ENCODE measurements around the gene SNX22. TPM values are rescaled to one million over a fixed set of nuclear protein-coding genes. Genes with fewer than 3 reads are reported as not detected.

Gene SNX22
- total RNA-seq, 2 experiments from 2014 or later = 0.19 to 0.47 TPM

DNA sequence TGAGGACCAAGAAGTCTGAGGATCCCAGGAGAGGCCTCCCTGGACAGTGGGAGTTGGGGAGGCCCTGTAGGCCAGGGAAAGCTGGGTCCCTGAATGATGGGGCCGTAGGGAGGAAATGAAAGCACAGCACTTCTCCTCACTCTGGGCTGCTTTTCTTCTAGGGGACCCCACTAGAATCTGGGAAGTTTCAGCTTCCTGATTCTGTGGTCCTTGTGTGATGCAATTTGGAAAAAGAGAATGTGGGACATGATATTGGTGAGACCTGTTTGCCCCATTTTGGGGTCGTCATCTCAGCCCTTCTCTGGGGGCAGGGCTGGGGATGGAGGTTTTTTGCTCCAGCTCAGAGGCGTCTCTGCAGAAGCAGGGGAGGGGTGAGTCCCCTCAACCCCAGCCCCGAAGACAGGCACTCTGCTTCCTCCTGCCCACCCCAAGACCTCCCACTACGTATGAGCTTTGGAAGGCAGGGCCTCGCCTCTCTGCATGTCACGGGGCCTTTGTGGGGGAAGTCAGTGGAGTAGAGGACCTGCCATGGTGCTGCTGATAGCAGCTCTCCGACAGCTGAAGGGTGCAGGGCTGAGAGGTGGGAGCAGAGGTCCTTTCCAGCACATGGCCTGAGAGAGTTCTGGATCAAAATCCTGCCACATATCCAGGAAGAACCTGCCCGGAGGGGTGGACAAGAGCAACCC, 1.5 kb upstream of the SNX22 start:
- DNase-seq = no peak
- peaks cover 3% of the 10 kb centered on the region for H3K36me3 Mint-ChIP-seq (ENCODE audit: low read depth)
- no peaks in the 10 kb centered on the region for H3K9me3 Mint-ChIP-seq
- H3K4me3 Mint-ChIP-seq = peak overlapping the region; percentile 21
- H3K27ac Mint-ChIP-seq = peak overlapping the region; percentile 57
- peaks cover 11% of the 10 kb centered on the region for H3K27me3 Mint-ChIP-seq (ENCODE audit: low read depth)
- intact Hi-C loops (cut with micrococcal nuclease) = loop anchor here (5.0 to 10.0 kb wide), 2 partner anchors 315 to 683 kb away; partner anchors contain the start of gene HERC1
- CTCF ChIA-PET = interaction anchor here (0.6 to 1.0 kb wide), 2 partner anchors 14 to 755 kb away, joined by 3 read pairs; no protein-coding TSS in a partner anchor
- peaks cover 20% of the 10 kb centered on the region for H3K4me1 Mint-ChIP-seq (ENCODE audit: low read depth)

- CTCF ChIA-PET = interaction anchor here (0.7 to 2.2 kb wide), 16 partner anchors 8 to 217 kb away, joined by 3 to 11 read pairs (median 6); partner anchors contain the start of genes CIAO2A, PPIB and SNX1
- H3K36me3 Mint-ChIP-seq (ENCODE audit: low read depth) = peaks cover 13% of the 10 kb centered on the region
- DNase-seq = peak; percentile 27
- peak overlapping the region; percentile 41 for H3K4me3 Mint-ChIP-seq
- H3K4me1 Mint-ChIP-seq (ENCODE audit: low read depth) = peaks cover 20% of the 10 kb centered on the region
- intact Hi-C loops (cut with micrococcal nuclease) = loop anchor here (1.0 to 10.0 kb wide), 5 partner anchors 59 to 685 kb away; partner anchors contain the start of genes CIAO2A and HERC1
- H3K27ac Mint-ChIP-seq = no peak overlapping the region
- H3K9me3 Mint-ChIP-seq = no peaks in the 10 kb centered on the region
- H3K27me3 Mint-ChIP-seq (ENCODE audit: low read depth) = peaks cover 11% of the 10 kb centered on the region
Observed at GRCh38 chr15:64152507-64153387, 1.2 kb downstream of the SNX22 start.

- peaks cover 26% of the 10 kb centered on the region for H3K4me1 Mint-ChIP-seq (ENCODE audit: low read depth)
- H3K27me3 Mint-ChIP-seq (ENCODE audit: low read depth) = peaks cover 11% of the 10 kb centered on the region
- CTCF ChIA-PET = interaction anchor here (0.7 to 2.2 kb wide), 21 partner anchors 8 to 563 kb away, joined by 3 to 11 read pairs (median 5); partner anchors contain the start of genes CIAO2A, PPIB and SNX1
- peaks cover 21% of the 10 kb centered on the region for H3K36me3 Mint-ChIP-seq (ENCODE audit: low read depth)
- H3K9me3 Mint-ChIP-seq = no peaks in the 10 kb centered on the region
- peak; percentile 96 for DNase-seq
- H3K27ac Mint-ChIP-seq = peak overlapping the region; percentile 67
- intact Hi-C loops (cut with micrococcal nuclease) = loop anchor here (1.0 to 10.0 kb wide), 5 partner anchors 60 to 686 kb away; partner anchors contain the start of genes CIAO2A and HERC1
- peak overlapping the region; percentile 50 for H3K4me3 Mint-ChIP-seq
Observed at GRCh38 chr15:64153480-64154367, 2.2 kb downstream of the SNX22 start.

DNA sequence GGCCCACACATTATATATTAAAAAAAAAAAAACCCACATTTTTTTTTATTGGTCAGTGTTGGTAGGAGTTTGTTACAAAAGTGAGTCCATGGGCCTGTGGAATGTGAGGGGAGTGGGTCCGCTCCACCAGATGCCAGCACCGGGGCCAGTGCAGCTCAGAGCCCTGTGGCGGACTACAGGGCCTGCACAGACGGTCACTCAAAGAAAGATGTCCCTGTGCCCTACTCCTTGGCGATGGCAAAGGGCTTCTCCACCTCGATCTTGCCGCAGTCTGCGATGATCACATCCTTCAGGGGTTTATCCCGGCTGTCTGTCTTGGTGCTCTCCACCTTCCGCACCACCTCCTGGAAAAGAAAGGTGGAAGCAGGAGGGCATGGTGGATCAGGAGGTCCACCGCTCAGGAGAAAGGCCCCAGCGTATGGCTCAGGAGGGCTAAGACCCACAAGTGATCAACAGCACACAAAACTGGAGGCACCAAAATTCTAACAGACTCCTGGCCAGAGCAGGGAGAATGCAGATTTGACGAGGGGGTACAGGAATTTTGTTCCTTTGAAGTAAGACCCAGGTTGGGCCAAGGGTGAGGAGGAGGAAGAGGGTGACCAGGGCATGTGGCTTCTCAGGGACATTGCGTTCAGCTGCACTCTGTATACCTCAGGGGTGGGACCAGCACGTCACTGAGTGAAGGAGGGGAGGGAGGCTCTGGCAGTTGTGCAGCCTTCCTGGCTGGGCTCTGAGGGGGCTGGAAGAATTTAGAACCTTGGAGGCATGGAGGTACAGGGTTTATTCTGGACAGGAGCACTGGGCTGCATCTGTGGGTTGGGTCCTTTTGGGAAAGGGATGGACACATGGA, 4.5 kb downstream of the SNX22 start:
- CTCF ChIA-PET = interaction anchor here (0.6 to 0.7 kb wide), 2 partner anchors 11 to 12 kb away, joined by 3 to 5 read pairs; no protein-coding TSS in a partner anchor
- intact Hi-C loops (cut with micrococcal nuclease) = loop anchor here (10.0 kb wide), 1 partner anchor 321 kb away; the partner anchor contains the start of gene HERC1
- H3K36me3 Mint-ChIP-seq (ENCODE audit: low read depth) = peaks cover 33% of the 10 kb centered on the region
- H3K27me3 Mint-ChIP-seq (ENCODE audit: low read depth) = peaks cover 5% of the 10 kb centered on the region
- no peaks in the 10 kb centered on the region for H3K9me3 Mint-ChIP-seq
- H3K27ac Mint-ChIP-seq = no peak overlapping the region
- DNase-seq = no peak
- no peak overlapping the region for H3K4me3 Mint-ChIP-seq
- H3K4me1 Mint-ChIP-seq (ENCODE audit: low read depth) = peaks cover 27% of the 10 kb centered on the region

GRCh38 chr15:64156652-64157331, 5.3 kb downstream of the SNX22 start:
- H3K36me3 Mint-ChIP-seq (ENCODE audit: low read depth) = peaks cover 36% of the 10 kb centered on the region
- no peak for DNase-seq
- CTCF ChIA-PET = interaction anchor here (1.0 kb wide), 1 partner anchor 11 kb away, joined by 3 read pairs; no protein-coding TSS in a partner anchor
- H3K27me3 Mint-ChIP-seq (ENCODE audit: low read depth) = peaks cover 5% of the 10 kb centered on the region
- no peak overlapping the region for H3K4me3 Mint-ChIP-seq
- intact Hi-C loops (cut with micrococcal nuclease) = loop anchor here (10.0 kb wide), 1 partner anchor 322 kb away; the partner anchor contains the start of gene HERC1
- no peak overlapping the region for H3K27ac Mint-ChIP-seq
- no peaks in the 10 kb centered on the region for H3K9me3 Mint-ChIP-seq
- H3K4me1 Mint-ChIP-seq (ENCODE audit: low read depth) = peaks cover 29% of the 10 kb centered on the region

GRCh38 chr15:64157599-64158125, 6.1 kb downstream of the SNX22 start:
- H3K27ac Mint-ChIP-seq = peak overlapping the region; percentile 38
- no peaks in the 10 kb centered on the region for H3K9me3 Mint-ChIP-seq
- no peak for DNase-seq
- intact Hi-C loops (cut with micrococcal nuclease) = loop anchor here (10.0 kb wide), 1 partner anchor 323 kb away; the partner anchor contains the start of gene HERC1
- H3K4me1 Mint-ChIP-seq (ENCODE audit: low read depth) = peaks cover 30% of the 10 kb centered on the region
- H3K36me3 Mint-ChIP-seq (ENCODE audit: low read depth) = peaks cover 40% of the 10 kb centered on the region
- no peak overlapping the region for H3K4me3 Mint-ChIP-seq
- H3K27me3 Mint-ChIP-seq (ENCODE audit: low read depth) = peaks cover 5% of the 10 kb centered on the region
- CTCF ChIA-PET = interaction anchor here (0.7 to 1.0 kb wide), 2 partner anchors 12 to 654 kb away, joined by 3 read pairs; no protein-coding TSS in a partner anchor

GRCh38 chr15:64158363-64159134, 7.0 kb downstream of the SNX22 start:
- Mint-ChIP-seq H3K4me1 (ENCODE audit: low read depth) (peaks cover 26% of the 10 kb centered on the region), H3K4me3 (no peak overlapping the region), H3K27ac (peak overlapping the region; percentile 68), H3K27me3 (ENCODE audit: low read depth) (no peaks in the 10 kb centered on the region), H3K9me3 (no peaks in the 10 kb centered on the region), H3K36me3 (ENCODE audit: low read depth) (peaks cover 40% of the 10 kb centered on the region)
- CTCF ChIA-PET = no interaction called here
- intact Hi-C loops (cut with micrococcal nuclease) = loop anchor here (10.0 kb wide), 1 partner anchor 324 kb away; the partner anchor contains the start of gene HERC1
- no peak for DNase-seq

DNA sequence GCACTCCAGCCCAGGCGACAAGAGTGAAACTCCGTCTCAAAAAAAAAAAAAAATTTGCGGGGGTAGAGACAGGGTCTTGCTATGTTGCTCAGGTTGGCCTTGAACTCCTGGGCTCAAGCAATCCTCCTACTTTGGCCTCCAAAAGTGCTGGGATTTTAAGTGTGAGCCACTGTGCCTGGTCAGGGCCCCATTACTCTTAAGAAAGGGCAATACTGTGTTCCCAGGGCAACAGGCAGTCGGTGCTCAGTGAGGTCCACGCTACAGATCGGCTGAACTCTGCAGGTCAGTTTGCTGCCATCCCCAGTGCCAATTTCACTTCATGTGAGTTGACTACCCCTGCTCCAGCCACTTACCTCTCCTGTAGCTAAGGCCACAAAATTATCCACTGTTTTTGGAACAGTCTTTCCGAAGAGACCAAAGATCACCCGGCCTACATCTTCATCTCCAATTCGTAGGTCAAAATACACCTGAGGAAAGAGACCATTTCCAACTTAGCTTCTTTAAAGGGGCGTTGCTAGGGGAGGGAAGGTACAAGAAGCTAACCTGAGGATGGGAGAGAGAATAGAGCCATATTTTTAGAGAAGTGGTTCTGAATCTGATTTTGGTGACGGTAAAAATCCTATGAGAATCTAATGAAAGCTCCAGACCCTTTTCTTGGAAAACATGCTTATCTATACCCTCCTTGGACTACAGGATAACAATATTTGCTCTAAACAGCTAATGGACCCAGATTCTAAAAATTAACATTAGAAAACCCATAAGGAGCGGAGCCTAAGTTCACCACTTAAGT, 10.4 kb downstream of the SNX22 start:
- peaks cover 33% of the 10 kb centered on the region for H3K36me3 Mint-ChIP-seq (ENCODE audit: low read depth)
- intact Hi-C loops (cut with micrococcal nuclease) = loop anchor here (2.0 to 5.0 kb wide), 6 partner anchors 299 to 731 kb away; partner anchors contain the start of gene ZNF609
- H3K27ac Mint-ChIP-seq = peak overlapping the region; percentile 81
- no peaks in the 10 kb centered on the region for H3K27me3 Mint-ChIP-seq (ENCODE audit: low read depth)
- peaks cover 40% of the 10 kb centered on the region for H3K4me1 Mint-ChIP-seq (ENCODE audit: low read depth)
- DNase-seq = no peak
- H3K9me3 Mint-ChIP-seq = no peaks in the 10 kb centered on the region
- peak overlapping the region; percentile 78 for H3K4me3 Mint-ChIP-seq
- CTCF ChIA-PET = interaction anchor here (0.6 to 1.5 kb wide), 4 partner anchors 9 to 155 kb away, joined by 3 to 11 read pairs (median 4); no protein-coding TSS in a partner anchor

- intact Hi-C loops (cut with micrococcal nuclease) = loop anchor here (2.0 to 5.0 kb wide), 6 partner anchors 298 to 730 kb away; partner anchors contain the start of gene ZNF609
- no peaks in the 10 kb centered on the region for H3K27me3 Mint-ChIP-seq (ENCODE audit: low read depth)
- peak overlapping the region; percentile 78 for H3K4me3 Mint-ChIP-seq
- H3K4me1 Mint-ChIP-seq (ENCODE audit: low read depth) = peaks cover 43% of the 10 kb centered on the region
- CTCF ChIA-PET = interaction anchor here (0.6 to 1.5 kb wide), 3 partner anchors 9 to 111 kb away, joined by 3 to 11 read pairs (median 4); no protein-coding TSS in a partner anchor
- H3K27ac Mint-ChIP-seq = peak overlapping the region; percentile 81
- H3K9me3 Mint-ChIP-seq = no peaks in the 10 kb centered on the region
- no peak for DNase-seq
- peaks cover 29% of the 10 kb centered on the region for H3K36me3 Mint-ChIP-seq (ENCODE audit: low read depth)
Observed at GRCh38 chr15:64162478-64162868, 10.9 kb downstream of the SNX22 start.
